K562 (cell line): ENCODE measurements around the gene PNMT. TPM values are rescaled to one million over a fixed set of nuclear protein-coding genes. Genes with fewer than 3 reads are reported as not detected.

Source experiments
- CREB5 ChIP-seq: fragments of 250-450 bp; sonication (Bioruptor Pico); IDR thresholded peaks from 2 replicates; pipeline ENCODE4 v1.5.0; 2020; ENCODE audit warnings: mild to moderate bottlenecking
- FIP1L1 ChIP-seq: fragments of 200-400 bp; formaldehyde crosslinking; IDR thresholded peaks from 2 replicates; pipeline ENCODE4 v1.6.1; 2018; ENCODE audit warnings: mild to moderate bottlenecking, low read depth, low read length; ENCODE audit not compliant: poor library complexity, severe bottlenecking
- HCFC1 ChIP-seq: IDR thresholded peaks from 2 replicates; pipeline ENCODE4 v1.6.1; 2012; ENCODE audit warnings: low read depth, low read length, improper control_type of control experiment
- HIVEP1 ChIP-seq: fragments of 250-450 bp; sonication (Bioruptor Pico); IDR thresholded peaks from 2 replicates; pipeline ENCODE4 v1.4.0; 2020; ENCODE audit warnings: mild to moderate bottlenecking
- HLTF ChIP-seq: fragments of 450-650 bp; IDR thresholded peaks from 2 replicates; pipeline ENCODE4 v1.6.1; 2016
- HMGXB4 ChIP-seq: sonication (generic); formaldehyde crosslinking; IDR thresholded peaks from 2 replicates; pipeline ENCODE4 v1.8.1; 2023; ENCODE audit warnings: mild to moderate bottlenecking, missing genetic modification reagents
- ILF3 ChIP-seq: fragments of 450-650 bp; IDR thresholded peaks from 2 replicates; pipeline ENCODE4 v1.6.1; 2018; ENCODE audit warnings: antibody characterized with exemption, mild to moderate bottlenecking, moderate library complexity, borderline replicate concordance
- JUNB ChIP-seq: fragments of 450-650 bp; formaldehyde crosslinking; conservative IDR thresholded peaks from 2 replicates; pipeline ENCODE4 v1.4.0; 2020; ENCODE audit warnings: mild to moderate bottlenecking
- KLF16 ChIP-seq: IDR thresholded peaks from 2 replicates; pipeline ENCODE4 v1.6.1; 2016; ENCODE audit warnings: antibody characterized with exemption
- MAZ ChIP-seq, 2 experiments: fragments of 450-650 bp in 1 of 2; sonication (generic) in 1 of 2; formaldehyde crosslinking; IDR thresholded peaks in 1 of 2; conservative IDR thresholded peaks in 1 of 2; 2 replicates each; pipeline versions ENCODE4 v1.4.0 to v1.5.0; 2020; ENCODE audit warnings: mild to moderate bottlenecking in 1 of 2, missing genetic modification reagents in 1 of 2
- MTF1 ChIP-seq: fragments of 250-450 bp; sonication (Bioruptor Pico); IDR thresholded peaks from 2 replicates; pipeline ENCODE4 v1.9.0; 2021; ENCODE audit warnings: moderate library complexity, mild to moderate bottlenecking, inconsistent platforms, borderline replicate concordance
- NCOA6 ChIP-seq: fragments of 450-650 bp; IDR thresholded peaks from 2 replicates; pipeline ENCODE4 v1.6.1; 2017; ENCODE audit warnings: mild to moderate bottlenecking
- NFXL1 ChIP-seq: fragments of 450-650 bp; formaldehyde crosslinking; IDR thresholded peaks from 2 replicates; pipeline ENCODE4 v1.4.0; 2021; ENCODE audit warnings: mild to moderate bottlenecking
- PYGO2 ChIP-seq: fragments of 450-650 bp; IDR thresholded peaks from 2 replicates; pipeline ENCODE4 v1.6.1; 2016; ENCODE audit warnings: mild to moderate bottlenecking, missing genetic modification characterization, moderate library complexity, missing compliant biosample characterization
- RBM25 ChIP-seq: fragments of 200-400 bp; formaldehyde crosslinking; IDR thresholded peaks from 2 replicates; pipeline ENCODE4 v1.6.1; 2018; ENCODE audit warnings: low read length, low read depth, moderate library complexity; ENCODE audit not compliant: severe bottlenecking
- SMAD4 ChIP-seq: fragments of 250-450 bp; sonication (Bioruptor Pico); conservative IDR thresholded peaks from 2 replicates; pipeline ENCODE4 v1.8.0; 2021; ENCODE audit warnings: inconsistent platforms, mild to moderate bottlenecking, moderate library complexity
- SMARCA4 ChIP-seq: fragments of 450-650 bp; IDR thresholded peaks from 2 replicates; pipeline ENCODE4 v1.6.1; 2016
- SNAPC5 ChIP-seq: fragments of 250-450 bp; sonication (Bioruptor Pico); IDR thresholded peaks from 2 replicates; pipeline ENCODE4 v1.8.0; 2021; ENCODE audit warnings: moderate library complexity, mild to moderate bottlenecking, inconsistent platforms
- SNRNP70 ChIP-seq: fragments of 200-400 bp; formaldehyde crosslinking; optimal IDR thresholded peaks from 2 replicates; pipeline ENCODE3; 2017; ENCODE audit warnings: low read depth, low read length
- TAF7 ChIP-seq: fragments of 450-650 bp; IDR thresholded peaks from 2 replicates; pipeline ENCODE4 v1.6.1; 2016; ENCODE audit warnings: missing genetic modification characterization, missing compliant biosample characterization
- XRCC4 ChIP-seq: IDR thresholded peaks from one replicate; pipeline ENCODE4 v1.6.1; 2011; ENCODE audit not compliant: insufficient read depth, insufficient read length; ENCODE audit errors: extremely low read depth
- ZFX ChIP-seq: sonication (generic); formaldehyde crosslinking; IDR thresholded peaks from 2 replicates; pipeline ENCODE4 v1.8.0; 2022; ENCODE audit warnings: mild to moderate bottlenecking, missing genetic modification reagents, moderate library complexity
- ZNF174 ChIP-seq: fragments of 250-450 bp; sonication (Bioruptor Pico); IDR thresholded peaks from 2 replicates; pipeline ENCODE4 v1.4.0; 2020; ENCODE audit warnings: mild to moderate bottlenecking
- ZNF274 ChIP-seq: IDR thresholded peaks from 2 replicates; pipeline ENCODE4 v1.6.1; 2011; ENCODE audit warnings: low read depth, mild to moderate bottlenecking, low read length, moderate library complexity, borderline replicate concordance
- ZNF717 ChIP-seq: fragments of 250-450 bp; sonication (Bioruptor Pico); IDR thresholded peaks from 2 replicates; pipeline ENCODE4 v1.5.0; 2021
- ZNF77 ChIP-seq: fragments of 250-450 bp; sonication (Bioruptor Pico); IDR thresholded peaks from 2 replicates; pipeline ENCODE4 v1.5.0; 2020
- ZNF830 ChIP-seq: fragments of 250-450 bp; sonication (Bioruptor Pico); IDR thresholded peaks from 2 replicates; pipeline ENCODE4 v1.5.0; 2021; ENCODE audit warnings: mild to moderate bottlenecking
- polyA plus RNA-seq, 8 experiments: library from polyadenylated mRNA; depleted of rRNA in 4 of 8; stranded (reverse) in 5 of 8; unstranded in 3 of 8; fragments of >200 nt; fragmentation: Nextera tagmentation in 2 of 8; fragmentation: Illumina TruSeq in 1 of 8; extraction: Ambion mirVana in 2 of 8; extraction: Trizol in 1 of 8; gene quantifications; 2 replicates each; pipeline versions ENCODE4 v1.2.1 to v1.2.3, GENCODE V29; 2011 to 2014; ENCODE audit warnings: inconsistent platforms in 1 of 8, missing spikeins in 1 of 8
- total RNA-seq, 7 experiments: library from RNA; depleted of rRNA in 6 of 7; stranded (reverse); fragments of >200 nt in 6 of 7; fragmentation: Illumina TruSeq in 2 of 7; extraction: Trizol in 2 of 7; gene quantifications; 2 replicates each; pipeline versions ENCODE4 v1.2.1 to v1.2.3, GENCODE V29; 2011 to 2021; ENCODE audit warnings: low replicate concordance in 1 of 7

Gene PNMT
- total and polyA plus RNA-seq, 9 of the 15 experiments (the other 6 are each of a cell fraction or from before 2014, with no cell fraction given) = 0.55 to 18.1 (median 5.8) TPM

GRCh38 chr17:39667945-39668924, at the start of gene PNMT (continued):
- TF ChIP-seq HMGXB4 = peak; percentile 98; the same call in 1 of the 2 replicates
- peak; percentile 42; the same call in 1 of the 2 replicates for TF ChIP-seq HLTF
- TF ChIP-seq HCFC1 = 0 out of 2 replicates have a peak, but pooled peaks have one; percentile 16
- no peak for TF ChIP-seq MTF1 (CRISPR knock-in tag)
- TF ChIP-seq ZNF77 (CRISPR knock-in tag) = no peak
- TF ChIP-seq ILF3 = no peak; the same call in 1 of the 2 replicates
- no peak for TF ChIP-seq KLF16
- no peak for TF ChIP-seq ZNF717 (CRISPR knock-in tag)
- TF ChIP-seq SNAPC5 (CRISPR knock-in tag) = no peak
- no peak for TF ChIP-seq ZNF174
- TF ChIP-seq SMARCA4 = no peak
- TF ChIP-seq ZFX (CRISPR knock-in tag) = peak; percentile 98
- peak; percentile 88; the same call in 1 of the 2 replicates for TF ChIP-seq SMAD4 (CRISPR knock-in tag)
- no peak for TF ChIP-seq XRCC4
- TF ChIP-seq PYGO2 (tag) = no peak
- TF ChIP-seq TAF7 (tag) = no peak
- TF ChIP-seq JUNB (CRISPR knock-in tag) = no peak
- no peak for TF ChIP-seq NCOA6
- no peak for TF ChIP-seq HIVEP1 (CRISPR knock-in tag)
- TF ChIP-seq ZNF830 (CRISPR knock-in tag) = no peak
- peak; percentile 88 for TF ChIP-seq FIP1L1
- TF ChIP-seq ZNF274 = no peak
- no peak for TF ChIP-seq CREB5 (CRISPR knock-in tag)
- TF ChIP-seq MAZ (CRISPR knock-in tag; conservative IDR thresholded peaks at IDR 0.05 in 1 of 2, IDR thresholded peaks at IDR 0.05 in 1 of 2) = peak; percentile 81 to 85
- TF ChIP-seq SNRNP70 = no peak
- TF ChIP-seq RBM25 = no peak
- no peak for TF ChIP-seq NFXL1
